ENCODE measurements around the gene CDHR5.
"Not testable (repeated sequence)": the region's sequence is repeated elsewhere in the genome, so short reads cannot be mapped to it uniquely, and the experiment has no call there.

The CDHR5 gene

DNA sequence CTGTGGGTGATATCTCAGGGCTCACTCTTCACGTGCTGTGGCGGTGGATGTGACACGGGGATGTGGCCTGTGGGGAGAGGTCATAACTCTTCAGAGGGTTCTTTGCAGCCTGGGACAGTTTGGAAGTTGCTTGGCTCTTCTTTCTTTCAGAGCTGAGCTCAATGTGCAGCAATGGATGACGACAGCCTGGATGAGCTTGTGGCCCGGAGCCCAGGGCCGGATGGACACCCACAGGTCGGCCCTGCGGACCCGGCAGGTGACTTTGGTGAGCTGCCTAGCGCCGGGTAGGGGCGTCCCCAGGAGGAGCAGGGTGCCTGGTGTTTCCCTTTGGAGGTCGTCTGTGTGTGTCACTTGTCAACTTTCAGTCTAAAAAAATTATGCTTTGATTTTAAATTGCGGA lies 43.4 kb downstream of the CDHR5 start:
- DNase-seq, result no peak

DNA sequence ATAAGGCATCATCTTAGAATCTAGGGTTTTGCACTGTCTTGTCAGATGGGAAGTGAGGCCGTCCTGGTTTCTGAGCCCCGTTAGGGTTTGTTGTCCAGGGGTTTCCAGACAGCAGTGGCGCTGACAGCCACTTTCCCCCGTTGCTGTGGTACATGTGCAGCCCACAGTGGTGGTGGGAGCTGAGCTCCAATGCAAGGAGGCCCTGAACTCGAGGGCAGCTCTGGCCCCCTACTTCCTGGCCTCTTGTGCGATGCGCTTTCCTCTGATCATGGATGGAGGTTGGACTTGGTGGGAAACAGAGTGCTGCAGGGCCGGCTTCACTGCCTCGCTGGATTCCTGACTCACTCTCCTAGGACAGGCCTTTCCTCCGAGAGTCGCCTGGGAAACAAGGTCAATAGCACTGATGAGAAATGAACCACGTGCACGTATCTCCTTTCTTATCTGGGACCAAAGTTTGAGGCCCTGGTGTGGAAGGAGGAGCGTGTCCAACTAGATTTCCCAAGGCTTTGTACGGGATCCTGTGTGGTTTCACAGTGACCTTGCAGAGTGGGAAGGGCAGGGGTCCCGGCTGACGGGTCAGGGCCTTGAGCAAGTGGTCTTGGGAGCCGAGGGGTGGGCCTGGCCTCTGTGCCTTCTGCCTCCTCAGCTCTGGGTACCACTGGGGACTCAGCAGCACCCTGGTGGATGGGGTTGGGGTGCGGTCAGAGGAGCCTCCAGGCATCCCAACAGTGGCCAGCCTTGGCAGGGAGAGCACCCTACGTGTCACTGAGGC lies 44.7 kb downstream of the CDHR5 start:
- no peak for DNase-seq

DNA sequence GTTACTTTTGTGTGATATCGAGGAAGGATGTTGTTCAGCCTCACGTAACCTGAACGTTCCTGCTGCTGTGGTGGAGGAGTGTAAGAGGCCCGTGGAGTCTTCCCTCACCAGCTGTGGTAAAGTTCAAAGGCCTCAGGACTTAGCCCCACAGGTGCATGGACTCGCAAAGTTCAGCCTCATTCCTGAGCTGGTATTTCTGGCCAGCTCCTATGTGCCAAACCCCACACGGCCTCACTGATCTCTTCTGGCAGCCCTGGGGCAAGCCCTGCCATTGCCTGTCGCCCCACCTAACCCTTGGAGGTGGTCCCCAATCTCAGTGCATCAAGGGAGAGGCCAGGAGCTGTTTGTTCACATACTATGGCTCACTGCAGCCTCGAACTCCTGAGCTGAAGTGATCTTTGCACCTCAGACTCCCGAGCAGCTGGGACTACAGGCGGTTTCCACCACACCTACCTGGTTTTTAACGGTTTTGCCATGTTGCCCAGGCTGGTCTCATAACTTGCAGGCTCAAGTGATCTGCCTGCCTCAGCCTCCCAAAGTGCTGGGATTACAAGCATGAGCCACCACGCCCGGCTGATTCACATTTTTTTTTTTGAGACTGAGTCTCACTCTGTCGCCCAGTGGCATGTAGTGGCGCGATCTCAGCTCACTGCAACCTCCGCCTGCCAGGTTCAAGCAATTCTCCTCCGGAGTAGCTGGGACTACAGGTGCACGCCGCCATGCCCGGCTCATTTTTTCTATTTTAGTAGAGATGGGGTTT lies 46.3 kb downstream of the CDHR5 start:
- DNase-seq, result no peak

DNA sequence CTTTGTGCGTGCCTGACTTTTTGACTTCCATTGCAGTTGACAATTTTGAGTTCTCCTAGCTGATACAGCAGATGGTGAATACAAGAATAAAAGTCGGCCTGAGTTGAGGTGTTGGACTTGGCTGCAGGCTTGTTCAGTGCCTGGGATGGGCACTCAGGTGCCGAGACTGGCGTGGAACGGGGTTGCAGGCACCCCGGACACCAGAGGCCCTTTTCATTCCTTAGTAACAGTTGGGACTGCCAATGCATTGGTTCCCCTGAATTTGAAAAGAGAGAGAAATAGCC lies 47.2 kb downstream of the CDHR5 start:
- no peak for DNase-seq

DNA sequence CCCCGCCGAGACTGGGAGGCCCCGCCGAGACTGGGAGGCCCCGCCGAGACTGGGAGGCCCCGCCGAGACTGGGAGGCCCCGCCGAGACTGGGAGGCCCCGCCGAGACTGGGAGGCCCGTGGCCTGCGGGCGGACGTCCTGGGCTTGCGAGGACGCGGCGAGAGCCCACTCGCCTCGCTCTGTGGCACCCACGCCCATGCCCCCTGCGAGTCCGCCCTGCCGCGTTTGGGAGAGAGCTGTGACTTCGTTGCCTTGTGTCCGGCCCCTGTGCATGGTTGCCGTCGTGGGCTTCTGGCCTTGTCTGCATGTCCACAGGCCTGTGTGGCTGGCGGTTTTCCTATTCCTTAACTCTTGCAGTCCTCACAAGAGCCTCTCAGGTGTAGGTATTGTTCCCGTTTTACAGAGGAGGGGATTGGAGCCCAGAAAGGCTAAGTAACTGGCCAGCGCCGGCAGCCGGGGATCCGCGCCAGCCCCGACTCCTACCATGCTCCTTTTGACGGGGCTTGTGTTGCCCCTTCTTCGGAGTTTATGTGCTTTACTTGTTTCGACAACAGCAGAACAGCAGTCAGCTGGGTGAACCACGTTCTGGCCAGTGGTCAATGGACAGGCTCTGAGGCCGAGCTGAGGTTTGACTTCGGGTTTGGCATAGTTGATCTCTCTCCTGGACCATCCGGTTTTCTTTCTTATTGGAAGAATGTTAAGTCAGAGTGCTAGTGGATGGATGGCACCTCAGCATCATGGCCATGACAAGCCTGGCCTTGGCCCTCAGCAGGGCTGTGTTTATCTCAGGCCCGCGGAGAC lies 47.7 kb downstream of the CDHR5 start:
- DNase-seq, result no peak

DNA sequence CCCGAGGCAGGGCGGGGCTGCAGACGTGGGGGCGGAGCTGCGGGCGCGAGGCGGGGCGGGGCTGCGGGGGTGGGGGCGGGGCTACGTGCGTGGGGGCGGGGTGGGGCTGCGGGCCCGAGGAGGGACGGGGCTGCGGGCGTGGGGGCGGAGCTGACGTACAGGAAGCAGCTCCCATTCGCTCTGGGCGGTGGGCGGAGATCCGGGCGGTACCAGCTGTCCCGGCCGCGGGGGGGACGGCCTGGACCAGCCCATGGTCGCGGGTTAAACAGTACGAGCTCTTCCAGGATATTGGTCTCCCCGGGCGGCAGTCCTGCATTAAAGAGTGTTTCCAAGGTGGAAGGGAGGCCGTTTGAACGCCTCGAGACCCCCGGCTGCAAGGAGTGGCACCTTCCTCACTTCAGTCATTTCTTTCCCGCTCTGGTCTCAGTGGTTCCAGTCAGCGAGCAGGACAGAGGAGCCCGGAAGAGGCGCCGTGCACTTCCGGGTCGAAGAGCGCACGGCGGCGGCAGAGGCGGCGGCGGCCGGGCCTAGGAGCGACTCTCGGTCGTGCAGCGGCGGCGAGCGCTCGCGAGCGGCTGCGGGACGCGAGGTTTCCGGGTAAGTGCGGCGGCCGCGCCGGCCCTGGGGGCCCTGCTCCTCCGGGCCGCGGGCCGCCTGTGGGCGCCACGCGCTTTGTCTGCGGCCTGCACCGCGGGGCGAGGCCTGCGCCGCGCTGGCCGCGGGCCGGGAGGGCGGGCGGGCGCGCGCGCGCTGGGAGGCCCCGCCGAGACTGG lies 48.6 kb downstream of the CDHR5 start, which contains the start of gene PHRF1:
Gene PHRF1 (plus strand): TSS at position 475 of the 773 bp plus-strand sequence. CDS start 5,043 bp downstream, outside the sequence.
- peak; percentile 92 for DNase-seq

DNA sequence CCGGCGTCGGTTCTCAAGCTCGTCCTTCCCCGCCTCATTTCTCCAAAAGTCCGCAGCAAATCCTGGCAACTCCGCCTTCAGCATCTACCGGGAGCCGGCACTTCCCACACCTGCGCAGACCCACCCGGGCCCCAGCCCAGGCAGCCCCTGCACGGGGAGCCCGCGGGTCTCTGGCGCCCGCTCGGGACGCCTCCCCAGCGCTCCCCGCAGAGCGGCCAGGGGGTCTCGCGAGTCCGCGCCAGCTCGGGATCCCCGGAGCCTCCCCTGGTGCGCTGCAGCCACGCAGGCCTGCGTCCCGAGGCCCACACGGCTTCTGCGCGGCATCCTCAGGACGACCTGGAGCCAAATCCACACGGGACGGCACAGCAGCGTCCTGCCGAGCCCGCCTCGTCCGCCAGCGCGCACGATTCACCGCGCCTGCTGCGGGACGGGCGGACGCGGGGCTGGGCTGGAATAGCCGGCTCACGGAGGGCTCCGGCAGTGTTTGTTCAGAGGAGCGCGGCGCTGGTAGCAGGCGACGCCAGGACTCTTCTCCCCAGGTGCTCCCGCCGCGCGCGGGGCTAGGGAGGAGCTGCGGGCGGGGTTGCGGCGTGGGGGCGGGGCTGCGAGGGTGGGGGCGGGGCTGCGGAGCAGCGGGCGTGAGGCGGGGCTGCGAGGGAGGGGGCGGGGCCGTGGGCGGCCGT lies 49.3 kb downstream of the CDHR5 start:
- no peak for DNase-seq

DNA sequence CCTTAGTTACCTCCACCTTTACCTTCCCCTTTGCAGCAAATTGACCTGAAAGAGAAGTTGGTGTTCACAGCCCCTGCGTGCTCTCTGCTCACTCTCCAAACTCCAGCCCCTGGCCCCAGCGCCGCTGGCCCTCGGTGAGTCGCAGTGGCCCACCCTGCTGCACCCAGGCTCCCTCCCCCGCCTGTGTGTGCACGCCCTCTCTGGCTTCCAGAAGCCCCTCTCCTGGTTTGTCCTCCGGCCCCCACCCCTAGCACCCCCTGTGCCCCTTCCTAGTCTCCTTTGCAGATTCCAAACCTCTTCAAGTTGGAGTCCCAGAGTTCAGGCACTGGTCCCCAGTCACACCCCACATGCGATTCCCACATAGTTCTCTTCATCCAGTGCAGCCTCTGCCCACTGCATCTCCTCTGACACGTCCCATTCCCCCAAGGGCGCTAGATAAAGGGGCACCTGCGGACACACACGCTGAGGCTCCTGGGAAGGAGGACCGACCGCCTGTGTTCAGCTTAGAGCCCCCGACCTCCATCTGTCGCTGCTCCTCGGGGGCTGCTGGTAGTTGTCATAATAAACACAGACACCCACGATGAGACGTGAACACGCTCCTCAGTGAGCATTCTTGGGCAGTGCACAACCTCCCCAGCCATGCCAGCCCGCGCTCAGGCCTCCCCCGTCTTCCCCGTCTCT lies 50.0 kb downstream of the CDHR5 start:
- DNase-seq, result no peak

DNA sequence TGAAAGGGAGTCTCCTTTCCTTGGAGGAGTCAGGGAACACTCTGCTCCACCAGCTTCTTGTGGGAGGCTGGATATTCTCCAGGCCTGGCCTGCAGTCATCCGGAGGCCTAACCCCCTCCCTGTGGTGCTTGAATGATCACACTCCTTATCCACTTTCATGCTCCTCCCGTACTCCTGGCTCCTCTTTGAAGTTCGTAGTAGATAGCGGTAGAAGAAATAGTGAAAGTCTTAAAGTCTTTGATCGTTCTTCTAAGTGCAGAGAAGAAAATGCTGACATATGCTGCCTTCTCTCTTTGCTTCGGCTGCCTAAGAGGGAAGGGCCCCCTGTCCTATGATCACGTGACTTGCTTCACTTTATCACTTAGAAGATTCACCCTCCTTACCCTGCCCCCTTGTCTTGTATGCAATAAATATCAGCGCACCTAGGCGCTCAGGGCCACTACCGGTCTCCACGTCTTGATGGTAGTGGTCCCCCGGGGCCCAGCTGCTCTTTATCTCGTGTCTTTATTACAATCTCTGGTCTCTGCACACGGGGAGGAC lies 50.7 kb downstream of the CDHR5 start:
- DNase-seq, result not testable (repeated sequence)

DNA sequence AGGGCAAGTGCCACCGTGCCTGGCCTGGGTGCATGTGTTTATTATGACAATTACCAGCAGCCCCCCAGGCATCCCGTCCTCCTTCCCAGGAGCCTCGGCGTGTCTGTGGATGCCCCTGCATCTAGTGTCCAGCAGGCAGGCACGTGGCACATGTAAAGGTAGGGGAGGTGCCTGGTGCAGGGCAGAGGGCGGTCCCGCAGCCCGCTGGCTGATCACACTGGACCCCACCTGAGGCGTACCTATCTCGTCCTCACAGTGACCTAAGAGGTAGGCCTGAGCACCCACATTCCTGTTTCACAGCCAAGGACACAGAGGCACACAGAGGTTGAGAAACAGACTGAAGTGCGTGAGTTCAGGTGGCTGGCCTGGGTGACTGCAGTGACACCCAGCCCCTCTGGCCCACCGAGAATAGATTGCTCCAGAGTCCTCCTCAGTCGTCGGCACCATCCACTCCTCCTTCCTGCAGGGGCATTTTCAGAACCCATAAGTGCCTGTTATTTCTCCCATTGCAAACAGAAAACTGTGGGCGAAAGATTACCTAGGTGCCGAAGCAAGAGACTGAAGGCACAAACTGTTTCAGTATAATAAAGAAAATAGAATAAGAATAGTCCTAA lies 51.5 kb downstream of the CDHR5 start:
- no peak for DNase-seq

DNA sequence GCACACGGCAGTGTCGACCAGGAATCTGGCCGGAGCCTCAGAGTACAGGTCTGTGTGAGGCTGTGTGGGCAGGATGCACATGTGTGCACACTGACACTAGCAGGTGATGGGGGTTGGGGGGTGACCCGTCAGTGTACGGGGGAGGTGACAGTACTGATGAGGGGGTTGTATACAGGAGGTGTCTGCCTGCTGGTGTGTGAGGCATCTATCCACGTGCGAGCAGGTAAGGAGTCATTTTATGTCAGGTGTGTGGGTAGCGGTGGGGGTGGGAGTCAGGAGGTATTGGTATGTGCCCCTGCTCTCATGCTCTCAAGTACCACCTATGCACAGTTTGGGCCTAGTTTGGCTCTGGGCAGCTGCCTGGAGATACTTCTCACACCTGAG lies 53.0 kb downstream of the CDHR5 start:
- no peak for DNase-seq

DNA sequence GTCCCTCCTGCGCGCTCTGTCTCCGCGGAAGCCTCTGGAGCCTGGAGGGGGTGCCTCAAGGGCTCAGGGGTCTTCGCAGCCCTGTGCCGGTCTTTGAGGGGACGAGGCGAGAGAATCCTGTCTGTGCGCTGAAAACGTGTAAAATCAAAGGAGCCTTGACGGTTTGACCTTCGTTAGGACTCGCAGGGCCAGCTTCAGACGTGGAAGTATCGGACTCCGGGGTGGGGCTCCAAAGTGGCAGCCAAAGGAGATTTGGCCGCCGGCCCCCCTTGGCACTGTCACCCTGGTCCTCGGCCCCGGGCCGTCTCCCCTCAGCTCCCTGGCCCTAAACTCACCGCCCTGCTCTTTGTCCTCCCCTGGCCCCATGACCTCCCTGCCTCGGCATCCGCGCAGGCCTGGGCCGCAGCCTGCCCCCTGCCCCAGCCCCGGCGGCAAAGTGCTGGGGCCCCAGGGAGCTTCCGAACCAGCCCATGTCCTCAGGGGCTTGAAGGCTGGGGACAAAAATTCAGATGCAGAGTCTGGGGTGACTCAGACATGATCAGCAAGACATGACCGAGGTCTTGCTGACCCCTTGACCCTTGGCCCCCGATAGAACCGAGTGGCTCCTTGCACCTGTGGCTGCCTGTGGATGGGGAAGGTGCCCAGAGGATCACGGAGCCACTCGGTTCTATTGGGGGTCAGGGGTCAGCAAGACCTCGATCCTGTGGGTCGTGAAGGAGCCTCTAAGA lies 55.4 kb downstream of the CDHR5 start:
- no peak for DNase-seq

DNA sequence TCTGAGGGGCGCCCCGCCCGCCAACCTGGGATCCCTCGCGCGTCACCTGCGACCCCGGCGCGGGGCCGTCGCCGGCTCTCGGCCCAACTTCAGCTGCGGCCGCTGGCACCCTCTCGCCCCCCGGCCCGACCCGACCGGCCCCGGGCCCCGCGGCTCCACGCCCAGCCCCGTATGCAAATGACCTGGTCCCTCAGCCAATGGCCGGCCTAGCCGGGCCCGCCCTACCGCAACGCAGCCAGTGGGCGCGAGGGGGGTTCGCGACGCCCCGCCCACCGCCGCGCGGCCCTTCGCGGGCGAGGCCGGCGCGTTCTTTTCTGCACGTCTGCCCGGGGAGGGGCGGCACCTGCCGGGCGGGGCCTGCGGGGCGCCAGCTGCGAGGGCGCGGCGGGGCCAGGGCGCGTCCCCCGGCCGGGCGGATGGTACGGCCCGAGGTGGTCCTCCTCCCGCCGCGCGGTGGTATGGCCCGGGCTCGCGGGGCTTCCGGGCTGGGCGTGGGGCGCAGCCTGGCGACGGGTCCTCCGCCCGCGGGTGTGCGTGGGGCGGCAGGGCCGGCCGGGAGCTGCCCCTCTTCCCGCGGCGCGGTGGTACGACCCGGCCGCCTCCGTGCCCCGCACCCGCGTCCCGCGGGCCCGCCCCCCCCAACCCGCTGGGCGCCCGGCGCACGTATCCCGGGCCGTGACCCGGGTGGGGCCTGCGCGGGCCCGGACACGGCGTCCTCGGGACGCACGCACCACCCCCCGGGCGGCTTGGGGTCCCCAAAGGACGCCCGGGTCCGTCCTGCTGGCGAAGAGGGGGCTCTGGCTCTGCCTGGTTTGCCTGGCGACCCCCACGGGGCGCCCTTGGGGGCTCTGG lies 56.2 kb downstream of the CDHR5 start:
- peak; percentile 95 for DNase-seq

DNA sequence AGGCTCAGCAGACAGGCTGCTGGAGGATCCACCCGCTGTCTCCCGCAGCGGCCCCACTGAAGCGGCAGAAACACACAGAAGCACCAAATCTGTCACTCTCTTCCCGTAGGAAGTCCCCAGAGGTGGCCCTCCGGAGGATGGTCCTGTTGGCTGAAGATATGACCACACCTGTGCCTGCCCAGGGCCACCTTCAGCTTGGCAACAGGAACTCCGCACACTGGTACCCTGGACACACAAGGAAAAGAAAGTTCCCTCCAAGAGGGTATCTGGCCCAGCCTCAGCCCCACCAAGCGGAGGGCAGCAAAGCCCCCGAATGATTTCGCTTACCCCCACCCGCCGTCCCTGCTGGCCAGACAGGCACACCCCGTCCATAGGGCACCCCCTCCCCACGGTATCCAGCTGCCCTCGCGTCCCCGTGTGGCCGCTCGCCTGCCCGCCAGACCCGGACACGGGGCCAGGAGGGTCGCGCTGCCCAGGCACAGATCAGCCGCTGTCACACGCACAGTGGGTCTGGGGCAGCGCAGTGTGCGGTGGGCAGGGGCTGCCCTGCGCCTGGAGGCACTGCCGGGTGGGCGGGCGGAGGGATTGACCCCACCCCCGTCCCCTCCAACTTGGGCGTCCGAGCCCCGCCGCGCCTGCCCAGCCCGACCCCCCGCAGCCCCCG lies 57.0 kb downstream of the CDHR5 start:
- DNase-seq, result no peak

DNA sequence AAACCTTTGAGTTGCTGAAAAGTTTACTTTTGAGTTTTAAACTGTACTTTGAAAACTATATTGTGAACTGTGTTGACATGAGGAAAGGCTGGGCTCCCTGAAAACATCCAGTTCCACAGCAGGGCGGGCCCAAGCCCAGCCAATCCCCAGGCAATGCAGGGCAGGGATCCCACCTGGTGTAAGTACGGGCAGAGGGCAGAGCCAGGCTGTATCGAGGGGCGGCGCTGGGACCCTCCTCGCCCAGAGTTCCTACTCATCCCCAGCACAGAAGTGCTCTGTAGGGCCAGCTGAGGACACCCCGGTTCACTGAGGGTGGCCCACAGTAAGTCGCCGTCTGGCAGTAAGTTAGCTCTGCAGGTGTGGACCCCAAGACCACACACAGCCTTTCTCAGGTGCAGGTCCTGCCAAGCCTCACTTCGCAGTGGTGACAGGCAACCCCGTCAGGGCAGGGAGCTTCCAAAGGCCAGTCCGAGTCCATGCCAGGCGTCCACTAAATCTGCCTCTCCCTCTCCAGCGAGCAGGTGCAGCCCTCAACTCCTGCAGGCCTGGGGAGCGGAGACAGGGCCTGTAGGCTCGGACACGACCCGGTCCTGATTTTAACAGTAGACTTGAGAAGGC lies 57.6 kb downstream of the CDHR5 start:
- no peak for DNase-seq

Measured in EL (cell line).